Ecto neural progenitor cell (in vitro differentiated cells): ENCODE results near the gene BCL2.

ENCODE experiments used
- DNase-seq: peaks from one replicate; pipeline ENCODE4 v3.0.0-alpha.2; 2018; ENCODE audit warnings: low spot score

BCL2 gene

GRCh38 chr18:63155169-63155852 is 164.3 kb downstream of the BCL2 start:
- DNase-seq = peak; percentile 77

GRCh38 chr18:63154350-63155152 is 165.0 kb downstream of the BCL2 start:
- DNase-seq = no peak

GRCh38 chr18:63152791-63153190 is 166.8 kb downstream of the BCL2 start:
- DNase-seq = no peak

GRCh38 chr18:63152096-63152495 is 167.5 kb downstream of the BCL2 start:
- DNase-seq = no peak

- no peak for DNase-seq
Measured at GRCh38 chr18:63151539-63151938, 168.0 kb downstream of the BCL2 start.

- no peak for DNase-seq
Measured at GRCh38 chr18:63150942-63151421, 168.6 kb downstream of the BCL2 start.

GRCh38 chr18:63150326-63150725 is 169.2 kb downstream of the BCL2 start:
- no peak for DNase-seq

GRCh38 chr18:63149302-63149587 is 170.3 kb downstream of the BCL2 start:
- DNase-seq = no peak

GRCh38 chr18:63148449-63149301 is 170.9 kb downstream of the BCL2 start:
- no peak for DNase-seq

- no peak for DNase-seq
Measured at GRCh38 chr18:63147973-63148372, 171.6 kb downstream of the BCL2 start.

- DNase-seq = no peak
Measured at GRCh38 chr18:63146828-63147409, 172.7 kb downstream of the BCL2 start.

- DNase-seq = no peak
Measured at GRCh38 chr18:63145851-63146555, 173.6 kb downstream of the BCL2 start.

- no peak for DNase-seq
Measured at GRCh38 chr18:63145166-63145850, 174.3 kb downstream of the BCL2 start.

GRCh38 chr18:63144748-63145147 is 174.8 kb downstream of the BCL2 start:
- no peak for DNase-seq

- DNase-seq = no peak
Measured at GRCh38 chr18:63143330-63143771, 176.2 kb downstream of the BCL2 start.

- DNase-seq = no peak
Measured at GRCh38 chr18:63142594-63143225, 176.9 kb downstream of the BCL2 start.

- DNase-seq = no peak
Measured at GRCh38 chr18:63141778-63142176, 177.8 kb downstream of the BCL2 start.

- DNase-seq = no peak
Measured at GRCh38 chr18:63140997-63141777, 178.4 kb downstream of the BCL2 start.

- DNase-seq = no peak
Measured at GRCh38 chr18:63140038-63140450, 179.5 kb downstream of the BCL2 start.
